HG03354 (cell line): Measurements from ENCODE around the gene RRP12.
"Not testable (repeated sequence)": the region's sequence is repeated elsewhere in the genome, so short reads cannot be mapped to it uniquely, and the experiment has no call there.

Experiments used
- ATAC-seq: cut with Tn5 transposase; IDR thresholded peaks from one replicate; pipeline ENCODE4 v1.9.1; 2021; ENCODE audit warnings: mild to moderate bottlenecking; ENCODE audit not compliant: unreplicated experiment, poor library complexity, severe bottlenecking

Gene RRP12

GRCh38 chr10:97372233-97372875 lies 28.8 kb downstream of the RRP12 start:
- ATAC-seq = no peak

GRCh38 chr10:97371696-97372095 lies 29.4 kb downstream of the RRP12 start:
- no peak for ATAC-seq

GRCh38 chr10:97367126-97367649 lies 34.0 kb downstream of the RRP12 start:
- ATAC-seq = no peak

GRCh38 chr10:97366572-97366971 lies 34.6 kb downstream of the RRP12 start:
- no peak for ATAC-seq

GRCh38 chr10:97365761-97366351 lies 35.3 kb downstream of the RRP12 start:
- no peak for ATAC-seq

GRCh38 chr10:97363071-97363470 lies 38.1 kb downstream of the RRP12 start:
- no peak for ATAC-seq

GRCh38 chr10:97362310-97363033 lies 38.7 kb downstream of the RRP12 start:
- ATAC-seq = no peak

- no peak for ATAC-seq
Measured at GRCh38 chr10:97361537-97361901, 39.6 kb downstream of the RRP12 start.

GRCh38 chr10:97360705-97361536 lies 40.2 kb downstream of the RRP12 start:
- no peak for ATAC-seq

- ATAC-seq = no peak
Measured at GRCh38 chr10:97358781-97359180, 42.4 kb downstream of the RRP12 start.

- no peak for ATAC-seq
Measured at GRCh38 chr10:97358349-97358748, 42.8 kb downstream of the RRP12 start.

- no peak for ATAC-seq
Measured at GRCh38 chr10:97356918-97357317, 44.2 kb downstream of the RRP12 start.

- no peak for ATAC-seq
Measured at GRCh38 chr10:97356318-97356914, 44.7 kb downstream of the RRP12 start.

GRCh38 chr10:97355571-97355975 lies 45.6 kb downstream of the RRP12 start:
- ATAC-seq = no peak

GRCh38 chr10:97353945-97354344 lies 47.2 kb downstream of the RRP12 start:
- no peak for ATAC-seq

GRCh38 chr10:97349752-97350513 lies 51.2 kb downstream of the RRP12 start:
- ATAC-seq = no peak

GRCh38 chr10:97347317-97347716 lies 53.8 kb downstream of the RRP12 start:
- no peak for ATAC-seq

- ATAC-seq = not testable (repeated sequence)
Measured at GRCh38 chr10:97343664-97344063, 57.5 kb downstream of the RRP12 start.

- no peak for ATAC-seq
Measured at GRCh38 chr10:97341416-97341815, 59.7 kb downstream of the RRP12 start.
